ENCODE measurements around the gene ASAP2.

ASAP2 gene

DNA sequence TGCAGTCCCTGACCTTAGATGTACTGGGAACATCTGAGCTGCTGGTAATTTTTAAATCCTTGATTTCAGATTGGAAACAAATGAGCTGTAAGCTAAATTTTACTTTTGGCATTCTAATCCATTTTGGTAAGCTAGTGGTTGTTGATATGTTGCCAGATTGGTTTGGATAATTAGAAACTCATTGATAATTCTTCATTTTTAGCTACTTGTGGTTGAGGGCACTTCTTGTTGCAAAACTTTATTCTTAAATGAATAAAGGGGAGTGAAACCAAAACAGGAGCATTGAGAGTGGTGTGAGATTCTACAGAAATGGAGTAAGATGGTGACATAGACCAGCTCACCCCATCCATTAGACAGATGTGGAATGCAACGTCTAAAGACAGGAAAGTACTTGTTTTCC is 152.2 kb downstream of the ASAP2 start:
- TF ChIP-seq, protein P1, sequence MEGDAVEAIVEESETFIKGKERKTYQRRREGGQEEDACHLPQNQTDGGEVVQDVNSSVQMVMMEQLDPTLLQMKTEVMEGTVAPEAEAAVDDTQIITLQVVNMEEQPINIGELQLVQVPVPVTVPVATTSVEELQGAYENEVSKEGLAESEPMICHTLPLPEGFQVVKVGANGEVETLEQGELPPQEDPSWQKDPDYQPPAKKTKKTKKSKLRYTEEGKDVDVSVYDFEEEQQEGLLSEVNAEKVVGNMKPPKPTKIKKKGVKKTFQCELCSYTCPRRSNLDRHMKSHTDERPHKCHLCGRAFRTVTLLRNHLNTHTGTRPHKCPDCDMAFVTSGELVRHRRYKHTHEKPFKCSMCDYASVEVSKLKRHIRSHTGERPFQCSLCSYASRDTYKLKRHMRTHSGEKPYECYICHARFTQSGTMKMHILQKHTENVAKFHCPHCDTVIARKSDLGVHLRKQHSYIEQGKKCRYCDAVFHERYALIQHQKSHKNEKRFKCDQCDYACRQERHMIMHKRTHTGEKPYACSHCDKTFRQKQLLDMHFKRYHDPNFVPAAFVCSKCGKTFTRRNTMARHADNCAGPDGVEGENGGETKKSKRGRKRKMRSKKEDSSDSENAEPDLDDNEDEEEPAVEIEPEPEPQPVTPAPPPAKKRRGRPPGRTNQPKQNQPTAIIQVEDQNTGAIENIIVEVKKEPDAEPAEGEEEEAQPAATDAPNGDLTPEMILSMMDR (IDR thresholded peaks at IDR 0.05; ENCODE audit: low read depth, low read length), result no peak

GRCh38 chr2:9359463-9359862 is 152.9 kb downstream of the ASAP2 start:
- TF ChIP-seq, protein P1 (IDR thresholded peaks at IDR 0.05; ENCODE audit: low read depth, low read length), result no peak
- no peak overlapping the region for H3K4me3 ChIP-seq (ENCODE audit: low read depth, low read length)

More for the DNA sequence above, 152.2 kb downstream of the ASAP2 start:
- no peak overlapping the region for H3K4me3 ChIP-seq (ENCODE audit: low read depth, low read length)

DNA sequence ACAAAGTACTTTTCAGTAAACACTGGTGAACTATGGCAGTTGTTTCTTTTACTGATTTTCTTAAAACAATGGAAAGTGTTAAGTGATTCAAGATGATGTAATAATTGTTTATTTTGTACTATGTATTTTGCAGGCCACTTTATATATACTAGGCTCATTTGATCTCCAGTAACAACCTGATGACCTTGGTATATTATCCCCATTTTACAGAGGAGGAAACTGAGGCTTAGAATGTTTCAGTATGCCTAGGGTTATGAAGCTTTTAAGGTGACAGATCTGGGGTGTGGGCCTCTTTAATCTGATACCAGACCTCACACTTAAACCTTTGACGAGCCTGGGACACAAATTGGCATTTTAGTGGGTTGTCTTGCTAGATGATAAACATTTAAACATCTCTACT is 153.5 kb downstream of the ASAP2 start:
- no peak overlapping the region for H3K4me3 ChIP-seq (ENCODE audit: low read depth, low read length)
- TF ChIP-seq, protein P1 (IDR thresholded peaks at IDR 0.05; ENCODE audit: low read depth, low read length), result no peak

GRCh38 chr2:9360701-9361100 is 154.1 kb downstream of the ASAP2 start:
- TF ChIP-seq, protein P1 (IDR thresholded peaks at IDR 0.05; ENCODE audit: low read depth, low read length), result no peak
- H3K4me3 ChIP-seq (ENCODE audit: low read depth, low read length), result no peak overlapping the region

DNA sequence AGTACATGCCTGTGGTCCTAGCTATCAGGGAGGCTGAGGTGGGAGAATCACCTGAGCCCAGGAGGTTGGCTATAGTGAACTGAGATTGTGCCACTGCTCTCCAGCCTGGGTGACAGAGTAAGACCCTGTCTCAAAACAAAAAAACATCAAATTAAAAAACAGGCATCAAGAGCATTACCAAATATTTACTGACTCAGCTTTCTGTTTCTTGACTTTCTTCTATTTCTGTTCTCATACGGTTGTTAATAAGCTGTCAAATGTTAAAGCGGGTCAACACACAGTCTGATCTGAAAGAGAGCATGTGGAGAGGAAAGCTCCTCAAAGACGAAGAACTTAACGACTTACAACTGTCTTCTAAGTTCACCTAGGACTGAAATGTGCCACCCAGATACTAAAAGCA is 157.8 kb downstream of the ASAP2 start:
- TF ChIP-seq, protein P1 (IDR thresholded peaks at IDR 0.05; ENCODE audit: low read depth, low read length), result no peak
- no peak overlapping the region for H3K4me3 ChIP-seq (ENCODE audit: low read depth, low read length)

DNA sequence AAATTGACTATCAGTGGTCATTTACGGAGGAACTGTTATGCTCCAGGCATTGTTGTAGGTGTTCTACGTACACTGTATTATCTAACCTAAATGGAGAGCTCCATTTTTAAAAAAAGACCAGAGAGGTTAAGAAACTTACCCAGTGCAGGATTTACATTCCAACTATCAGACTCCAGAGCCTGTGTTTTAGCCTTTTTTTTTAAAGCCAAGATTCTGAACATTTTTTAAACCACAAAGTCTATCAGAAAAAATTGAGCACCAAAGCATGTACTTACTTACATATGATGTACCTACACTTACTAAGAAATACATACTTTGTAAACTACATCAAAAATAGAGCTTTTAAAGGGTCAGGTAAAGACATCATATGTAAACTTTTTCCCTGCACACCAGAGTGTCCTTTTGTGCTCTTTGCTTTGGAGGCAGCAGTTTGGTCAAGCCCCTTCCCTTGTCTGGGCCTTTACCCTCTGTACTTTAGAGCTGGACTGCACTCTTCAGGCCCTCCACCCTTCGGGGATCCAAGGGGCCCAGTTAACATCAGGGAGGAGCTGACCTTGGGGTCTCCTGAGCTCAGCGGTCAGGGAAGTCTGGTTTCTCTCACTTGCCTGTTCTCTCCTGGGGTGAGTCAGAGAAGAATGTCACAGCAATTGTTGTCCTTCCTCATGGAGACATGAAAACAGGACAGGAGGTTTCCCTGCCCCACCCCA is 158.3 kb downstream of the ASAP2 start:
- TF ChIP-seq, protein P1 (IDR thresholded peaks at IDR 0.05; ENCODE audit: low read depth, low read length), result no peak
- no peak overlapping the region for H3K4me3 ChIP-seq (ENCODE audit: low read depth, low read length)

DNA sequence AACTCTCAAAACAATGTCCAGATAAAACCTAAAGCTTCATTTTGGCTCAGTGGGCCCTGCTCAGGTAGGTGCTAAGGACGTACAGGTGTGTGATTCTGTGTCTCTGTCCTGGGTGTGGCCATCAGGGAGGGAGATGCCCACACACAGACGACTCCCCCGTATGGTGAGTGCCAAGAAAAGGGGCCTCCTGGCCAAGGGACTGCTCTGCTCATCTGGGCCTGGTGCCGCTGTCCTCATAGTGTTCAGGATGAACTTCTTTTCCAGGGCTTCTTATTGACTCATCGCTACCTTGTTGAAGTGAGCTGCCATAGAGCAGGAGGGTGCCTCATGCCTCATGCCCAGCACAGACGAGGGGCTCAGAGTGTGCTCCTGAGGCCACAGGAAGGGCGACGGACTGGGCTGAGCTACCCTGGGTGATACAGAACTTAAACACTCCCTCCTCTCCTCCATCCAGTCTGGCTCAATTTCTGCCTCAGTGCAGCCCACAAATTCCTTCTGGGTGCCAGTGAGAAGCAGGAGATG is 158.9 kb downstream of the ASAP2 start:
- TF ChIP-seq, protein P1 (IDR thresholded peaks at IDR 0.05; ENCODE audit: low read depth, low read length), result no peak
- H3K4me3 ChIP-seq (ENCODE audit: low read depth, low read length), result no peak overlapping the region

All from WI38 (cell line).